HCT116 (cell line): Measurements from ENCODE around the gene RIT2. TPM values are rescaled to one million over a fixed set of nuclear protein-coding genes. Genes with fewer than 3 reads are reported as not detected.

Experiments
- ATAC-seq: fragments of 200-7000 bp; cut with Tn5 transposase; 2 replicates; pipeline ENCODE4 v1.9.1; 2020; ENCODE audit warnings: mild to moderate bottlenecking, moderate library complexity
- BruUV-seq: library from RNA; stranded (reverse); fragments of 400-500 nt; replicated peaks from 2 replicates; lab custom pipeline; 2021; lab: Mats Ljungman, UMichigan
- CTCF ChIA-PET: fragments of 300-600 bp; sonication (Branson Sonifier 250); formaldehyde crosslinking; loops from one replicate; lab custom pipeline; 2021; ENCODE audit warnings: antibody characterized with exemption; lab: Charles Lee
- POLR2A ChIA-PET: fragments of 300-600, 350-600 bp; sonication (Branson Sonifier 250); formaldehyde crosslinking; loops from one replicate; lab custom pipeline; 2021; ENCODE audit warnings: antibody characterized with exemption; lab: Charles Lee
- RAD21 ChIA-PET, 2 experiments: fragments of 300-600 bp; sonication (Branson Sonifier 250); formaldehyde crosslinking; loops; one replicate each; lab custom pipeline; 2023; ENCODE audit warnings: low total read pairs in 2 of 2; ENCODE audit not compliant: uncharacterized antibody in 2 of 2, unreplicated experiment in 2 of 2, low non-redundant PET in 1 of 2; lab: Charles Lee
- DNase-seq: peaks from one replicate; pipeline ENCODE4 v3.0.0-alpha.2; 2010; ENCODE audit warnings: low read depth, low spot score
- H2AFZ ChIP-seq: fragments of 200-600 bp; shearing (Covaris generic), sonication (generic); 2 replicates; pipeline ENCODE4 v1.6.1; 2017; ENCODE audit warnings: low read depth, mixed run types, mixed read lengths, antibody characterized with exemption, low read length; ENCODE audit not compliant: poor library complexity, severe bottlenecking
- H3K27ac ChIP-seq: 2 replicates; pipeline ENCODE4 v1.5.1; 2012; ENCODE audit warnings: low read depth, low read length
- H3K27me3 ChIP-seq: fragments of 200-600 bp; sonication (generic); 2 replicates; pipeline ENCODE4 v1.6.1; 2016; ENCODE audit warnings: mixed run types, low read length, mixed read lengths; ENCODE audit not compliant: insufficient read depth
- H3K36me3 ChIP-seq, 2 experiments: fragments of 200-500 bp in 1 of 2; fragments of 200-600 bp in 1 of 2; sonication (Bioruptor generic) in 1 of 2; sonication (generic) in 1 of 2; 2 replicates each; pipeline versions ENCODE4 v1.5.1 to v1.6.1; 2014 to 2016; ENCODE audit warnings: low read length in 2 of 2, inconsistent platforms in 1 of 2, mixed read lengths in 1 of 2, mixed run types in 1 of 2; ENCODE audit not compliant: insufficient read depth in 2 of 2, control insufficient read depth in 1 of 2
- H3K4me1 ChIP-seq, 2 experiments: fragments of 200-600 bp in 1 of 2; sonication (generic) in 1 of 2; 2 replicates each; pipeline versions ENCODE4 v1.5.1 to v1.6.1; 2012 to 2017; ENCODE audit warnings: low read length in 2 of 2, inconsistent platforms in 1 of 2, mild to moderate bottlenecking in 1 of 2, mixed read lengths in 1 of 2, mixed run types in 1 of 2, moderate library complexity in 1 of 2; ENCODE audit not compliant: insufficient read depth in 2 of 2, control insufficient read depth in 1 of 2
- H3K4me2 ChIP-seq: fragments of 200-600 bp; sonication (generic); 2 replicates; pipeline ENCODE4 v1.6.1; 2017; ENCODE audit warnings: mixed run types, low read length, mixed read lengths
- H3K4me3 ChIP-seq, 2 experiments: fragments of 200-600 bp in 1 of 2; sonication (generic) in 1 of 2; replicated peaks in 1 of 2; 2 replicates each; pipeline ENCODE4 v1.5.1; 2011 to 2016; ENCODE audit warnings: low read length in 2 of 2, control low read depth in 1 of 2, low read depth in 1 of 2, mild to moderate bottlenecking in 1 of 2, mixed read lengths in 1 of 2, mixed run types in 1 of 2
- H3K79me2 ChIP-seq: fragments of 200-600 bp; sonication (generic); 2 replicates; pipeline ENCODE4 v1.6.1; 2017; ENCODE audit warnings: mild to moderate bottlenecking, mixed run types, low read length, moderate library complexity, mixed read lengths; ENCODE audit not compliant: insufficient read depth
- H3K9ac ChIP-seq: fragments of 200-600 bp; sonication (generic); 2 replicates; pipeline ENCODE4 v1.6.1; 2016; ENCODE audit warnings: low read length, mixed read lengths
- H3K9me2 ChIP-seq: fragments of 200-600 bp; sonication (generic), shearing (Covaris generic); 2 replicates; pipeline ENCODE4 v1.6.1; 2017; ENCODE audit warnings: mixed run types, mild to moderate bottlenecking, moderate library complexity; ENCODE audit not compliant: insufficient read depth
- H3K9me3 ChIP-seq, 2 experiments: fragments of 200-500 bp in 1 of 2; fragments of 200-600 bp in 1 of 2; sonication (Bioruptor generic) in 1 of 2; sonication (generic) in 1 of 2; 2 replicates each; pipeline ENCODE4 v1.6.1; 2014 to 2017; ENCODE audit warnings: low read length in 2 of 2, mixed read lengths in 2 of 2, inconsistent platforms in 1 of 2, low read depth in 1 of 2, mild to moderate bottlenecking in 1 of 2, mixed run types in 1 of 2, moderate library complexity in 1 of 2; ENCODE audit not compliant: control insufficient read depth in 1 of 2, insufficient read depth in 1 of 2
- H4K20me1 ChIP-seq: fragments of 200-600 bp; sonication (generic), shearing (Covaris generic); 2 replicates; pipeline ENCODE4 v1.6.1; 2017; ENCODE audit warnings: mixed run types, mild to moderate bottlenecking, moderate library complexity; ENCODE audit not compliant: insufficient read depth
- CBX3 ChIP-seq: IDR thresholded peaks from 2 replicates; pipeline ENCODE4 v1.6.1; 2012; ENCODE audit warnings: low read depth
- CEBPB ChIP-seq: IDR thresholded peaks from 2 replicates; pipeline ENCODE4 v1.6.1; 2012; ENCODE audit warnings: low read depth
- EZH2 ChIP-seq: fragments of 200-600 bp; sonication (generic); IDR thresholded peaks from 2 replicates; pipeline ENCODE4 v1.6.1; 2017; ENCODE audit warnings: antibody characterized with exemption, mixed run types
- FOSL1 ChIP-seq: IDR thresholded peaks from 2 replicates; pipeline ENCODE4 v1.6.1; 2012; ENCODE audit warnings: low read depth
- JUND ChIP-seq: IDR thresholded peaks from 2 replicates; pipeline ENCODE4 v1.6.1; 2012
- POLR2AphosphoS5 ChIP-seq: IDR thresholded peaks from 2 replicates; pipeline ENCODE4 v1.6.1; 2011; ENCODE audit warnings: mild to moderate bottlenecking, low read depth, low read length, moderate library complexity
- RAD21 ChIP-seq: IDR thresholded peaks from 2 replicates; pipeline ENCODE4 v1.6.1; 2012; ENCODE audit warnings: low read depth, mild to moderate bottlenecking
- SIN3A ChIP-seq: IDR thresholded peaks from 2 replicates; pipeline ENCODE4 v1.6.1; 2012; ENCODE audit warnings: low read depth
- SP1 ChIP-seq: IDR thresholded peaks from 2 replicates; pipeline ENCODE4 v1.6.1; 2012; ENCODE audit warnings: low read depth
- SRF ChIP-seq: IDR thresholded peaks from 2 replicates; pipeline ENCODE4 v1.6.1; 2012; ENCODE audit warnings: low read depth
- YY1 ChIP-seq: IDR thresholded peaks from 2 replicates; pipeline ENCODE4 v1.6.1; 2011; ENCODE audit warnings: low read length, low read depth, moderate library complexity, mild to moderate bottlenecking; ENCODE audit not compliant: insufficient replicate concordance; ENCODE audit errors: extremely low read depth
- ZNF274 ChIP-seq: fragments of 200-500 bp; sonication (Bioruptor generic); IDR thresholded peaks from 2 replicates; pipeline ENCODE4 v1.6.1; 2014; ENCODE audit warnings: mild to moderate bottlenecking, low read depth, low read length, inconsistent platforms
- intact Hi-C: fragments of 100-400 bp; cut with micrococcal nuclease; formaldehyde crosslinking; loops from 2 replicates; pipeline ENCODE4 v1.10.0; 2022
- total RNA-seq: library from RNA; stranded (reverse); gene quantifications from one replicate; pipeline ENCODE4 v1.2.1, GENCODE V29; 2021; ENCODE audit not compliant: unreplicated experiment
- TF ChIP-seq, protein P1 (sequence below), 3 experiments: fragments of 200-600 bp in 1 of 3; sonication (generic) in 1 of 3; IDR thresholded peaks in 2 of 3; conservative IDR thresholded peaks in 1 of 3; 2 replicates each; pipeline ENCODE4 v1.5.1; 2012 to 2017; ENCODE audit warnings: low read depth in 2 of 3, low read length in 2 of 3, antibody characterized with exemption in 1 of 3, borderline replicate concordance in 1 of 3, control low read depth in 1 of 3, mild to moderate bottlenecking in 1 of 3, mixed read lengths in 1 of 3, mixed run types in 1 of 3, moderate library complexity in 1 of 3; ENCODE audit not compliant: insufficient read depth in 1 of 3
- TF ChIP-seq, protein P2 (sequence below): IDR thresholded peaks from 2 replicates; pipeline ENCODE4 v1.6.1; 2011; ENCODE audit warnings: mild to moderate bottlenecking, low read length, moderate library complexity; ENCODE audit not compliant: insufficient replicate concordance; ENCODE audit errors: extremely low read depth
- TF ChIP-seq, protein P3 (sequence below): IDR thresholded peaks from 2 replicates; pipeline ENCODE4 v1.6.1; 2012

Gene RIT2
- total RNA-seq, 1 experiment from 2014 or later = not detected

- H3K4me3 ChIP-seq = no peak overlapping the region
- TF ChIP-seq FOSL1 = no peak
- TF ChIP-seq ZNF274 = no peak
- TF ChIP-seq EZH2 = no peak
- no peak for TF ChIP-seq RAD21
- no peak for TF ChIP-seq SIN3A
- no peak for TF ChIP-seq YY1
- TF ChIP-seq, protein P1, sequence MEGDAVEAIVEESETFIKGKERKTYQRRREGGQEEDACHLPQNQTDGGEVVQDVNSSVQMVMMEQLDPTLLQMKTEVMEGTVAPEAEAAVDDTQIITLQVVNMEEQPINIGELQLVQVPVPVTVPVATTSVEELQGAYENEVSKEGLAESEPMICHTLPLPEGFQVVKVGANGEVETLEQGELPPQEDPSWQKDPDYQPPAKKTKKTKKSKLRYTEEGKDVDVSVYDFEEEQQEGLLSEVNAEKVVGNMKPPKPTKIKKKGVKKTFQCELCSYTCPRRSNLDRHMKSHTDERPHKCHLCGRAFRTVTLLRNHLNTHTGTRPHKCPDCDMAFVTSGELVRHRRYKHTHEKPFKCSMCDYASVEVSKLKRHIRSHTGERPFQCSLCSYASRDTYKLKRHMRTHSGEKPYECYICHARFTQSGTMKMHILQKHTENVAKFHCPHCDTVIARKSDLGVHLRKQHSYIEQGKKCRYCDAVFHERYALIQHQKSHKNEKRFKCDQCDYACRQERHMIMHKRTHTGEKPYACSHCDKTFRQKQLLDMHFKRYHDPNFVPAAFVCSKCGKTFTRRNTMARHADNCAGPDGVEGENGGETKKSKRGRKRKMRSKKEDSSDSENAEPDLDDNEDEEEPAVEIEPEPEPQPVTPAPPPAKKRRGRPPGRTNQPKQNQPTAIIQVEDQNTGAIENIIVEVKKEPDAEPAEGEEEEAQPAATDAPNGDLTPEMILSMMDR (IDR thresholded peaks at IDR 0.05 in 2 of 3, conservative IDR thresholded peaks at IDR 0.05 in 1 of 3; ENCODE audit: borderline replicate concordance in 1 of 3, insufficient read depth in 1 of 3, low read depth in 2 of 3, low read length in 2 of 3) = no peak
- no peak for TF ChIP-seq SP1
- no peak for TF ChIP-seq POLR2AphosphoS5
- TF ChIP-seq SRF = no peak
- TF ChIP-seq JUND = no peak
- TF ChIP-seq, protein P2, sequence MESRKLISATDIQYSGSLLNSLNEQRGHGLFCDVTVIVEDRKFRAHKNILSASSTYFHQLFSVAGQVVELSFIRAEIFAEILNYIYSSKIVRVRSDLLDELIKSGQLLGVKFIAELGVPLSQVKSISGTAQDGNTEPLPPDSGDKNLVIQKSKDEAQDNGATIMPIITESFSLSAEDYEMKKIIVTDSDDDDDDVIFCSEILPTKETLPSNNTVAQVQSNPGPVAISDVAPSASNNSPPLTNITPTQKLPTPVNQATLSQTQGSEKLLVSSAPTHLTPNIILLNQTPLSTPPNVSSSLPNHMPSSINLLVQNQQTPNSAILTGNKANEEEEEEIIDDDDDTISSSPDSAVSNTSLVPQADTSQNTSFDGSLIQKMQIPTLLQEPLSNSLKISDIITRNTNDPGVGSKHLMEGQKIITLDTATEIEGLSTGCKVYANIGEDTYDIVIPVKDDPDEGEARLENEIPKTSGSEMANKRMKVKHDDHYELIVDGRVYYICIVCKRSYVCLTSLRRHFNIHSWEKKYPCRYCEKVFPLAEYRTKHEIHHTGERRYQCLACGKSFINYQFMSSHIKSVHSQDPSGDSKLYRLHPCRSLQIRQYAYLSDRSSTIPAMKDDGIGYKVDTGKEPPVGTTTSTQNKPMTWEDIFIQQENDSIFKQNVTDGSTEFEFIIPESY = no peak
- TF ChIP-seq, protein P3, sequence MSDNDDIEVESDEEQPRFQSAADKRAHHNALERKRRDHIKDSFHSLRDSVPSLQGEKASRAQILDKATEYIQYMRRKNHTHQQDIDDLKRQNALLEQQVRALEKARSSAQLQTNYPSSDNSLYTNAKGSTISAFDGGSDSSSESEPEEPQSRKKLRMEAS = no peak
- TF ChIP-seq CBX3 = no peak
- no peak for TF ChIP-seq CEBPB
- TF ChIP-seq, all 23 proteins: peak for 0
- Histone ChIP-seq H3K79me2 (no peaks in the 10 kb centered on the region), H3K9ac (no peak overlapping the region), H3K27ac (no peak overlapping the region), H3K4me1 (no peaks in the 10 kb centered on the region), H4K20me1 (no peaks in the 10 kb centered on the region), H3K27me3 (no peaks in the 10 kb centered on the region), H3K36me3 (no peaks in the 10 kb centered on the region), H3K4me2 (no peak overlapping the region), H2AFZ (no peak overlapping the region), H3K9me3 (peaks cover 13 to 28% of the 10 kb centered on the region in 2 experiments; a peak in 3 of 4 replicates), H3K9me2 (no peaks in the 10 kb centered on the region)
- POLR2A ChIA-PET = no interaction called here
- RAD21 ChIA-PET = no interaction called here
- DNase-seq (no peak), ATAC-seq (no peak)
- CTCF ChIA-PET = no interaction called here
- no TSS peak for BruUV-seq
- intact Hi-C loops = no loop called here
These were observed 69.2 kb downstream of the RIT2 start for GRCh38 chr18:43046322-43046721.
